GM12865 (cell line): ENCODE results near the gene ANKIB1.

Experiments
- DNase-seq: peaks from one replicate; pipeline ENCODE4 v3.0.0; 2010; ENCODE audit warnings: low read depth
- H3K4me3 ChIP-seq: 2 replicates; pipeline ENCODE4 v1.5.1; 2011; ENCODE audit warnings: mild to moderate bottlenecking, low read depth, low read length, control low read depth
- TF ChIP-seq, protein P1 (sequence below): IDR thresholded peaks from 2 replicates; pipeline ENCODE4 v1.5.1; 2011; ENCODE audit warnings: low read length, control low read depth, low read depth, inconsistent platforms; ENCODE audit not compliant: insufficient read depth; ENCODE audit errors: missing control alignments

The ANKIB1 gene

DNA sequence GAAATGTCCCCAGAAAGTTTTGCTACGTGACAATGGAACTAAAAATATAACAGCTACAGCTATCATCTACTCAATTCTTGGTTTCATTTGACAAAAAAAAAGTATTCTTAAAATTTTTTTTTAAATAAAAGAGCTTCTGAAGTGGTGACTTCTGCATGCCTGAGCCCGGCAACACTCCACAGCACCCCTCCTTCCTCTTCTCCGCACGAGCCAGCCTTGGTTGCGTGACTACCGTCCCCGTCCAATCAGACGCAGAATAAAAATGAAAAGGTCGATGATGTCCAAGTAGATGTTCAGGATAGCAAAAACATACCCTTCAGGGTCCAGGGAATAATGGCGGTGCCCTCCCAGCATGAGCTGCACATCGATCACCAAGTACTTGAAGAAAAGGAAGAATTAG is 167.0 kb downstream of the ANKIB1 start:
- TF ChIP-seq, protein P1, sequence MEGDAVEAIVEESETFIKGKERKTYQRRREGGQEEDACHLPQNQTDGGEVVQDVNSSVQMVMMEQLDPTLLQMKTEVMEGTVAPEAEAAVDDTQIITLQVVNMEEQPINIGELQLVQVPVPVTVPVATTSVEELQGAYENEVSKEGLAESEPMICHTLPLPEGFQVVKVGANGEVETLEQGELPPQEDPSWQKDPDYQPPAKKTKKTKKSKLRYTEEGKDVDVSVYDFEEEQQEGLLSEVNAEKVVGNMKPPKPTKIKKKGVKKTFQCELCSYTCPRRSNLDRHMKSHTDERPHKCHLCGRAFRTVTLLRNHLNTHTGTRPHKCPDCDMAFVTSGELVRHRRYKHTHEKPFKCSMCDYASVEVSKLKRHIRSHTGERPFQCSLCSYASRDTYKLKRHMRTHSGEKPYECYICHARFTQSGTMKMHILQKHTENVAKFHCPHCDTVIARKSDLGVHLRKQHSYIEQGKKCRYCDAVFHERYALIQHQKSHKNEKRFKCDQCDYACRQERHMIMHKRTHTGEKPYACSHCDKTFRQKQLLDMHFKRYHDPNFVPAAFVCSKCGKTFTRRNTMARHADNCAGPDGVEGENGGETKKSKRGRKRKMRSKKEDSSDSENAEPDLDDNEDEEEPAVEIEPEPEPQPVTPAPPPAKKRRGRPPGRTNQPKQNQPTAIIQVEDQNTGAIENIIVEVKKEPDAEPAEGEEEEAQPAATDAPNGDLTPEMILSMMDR = no peak

DNA sequence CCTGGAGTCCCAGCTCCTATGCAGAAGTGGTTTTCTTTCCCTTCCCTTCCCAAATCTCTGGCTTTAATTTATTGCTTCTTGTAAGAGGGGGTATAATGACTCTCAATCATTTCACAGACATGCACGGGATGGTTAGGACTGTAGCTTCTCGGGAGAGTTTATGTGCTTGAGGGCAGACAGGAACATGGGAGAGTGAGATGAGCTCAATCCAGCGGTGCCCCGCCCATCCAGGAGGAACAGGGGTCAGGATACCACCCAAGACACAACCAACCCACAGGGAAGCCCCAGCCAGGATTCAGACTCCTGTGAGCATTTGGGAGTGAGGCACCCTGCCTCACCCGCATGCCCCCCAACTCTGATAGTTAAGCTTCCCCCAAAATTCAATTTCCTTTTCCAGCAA is 167.8 kb downstream of the ANKIB1 start:
- no peak for DNase-seq
- TF ChIP-seq, protein P1 = no peak

More for the DNA sequence above, 167.0 kb downstream of the ANKIB1 start:
- no peak overlapping the region for H3K4me3 ChIP-seq
- no peak for DNase-seq

DNA sequence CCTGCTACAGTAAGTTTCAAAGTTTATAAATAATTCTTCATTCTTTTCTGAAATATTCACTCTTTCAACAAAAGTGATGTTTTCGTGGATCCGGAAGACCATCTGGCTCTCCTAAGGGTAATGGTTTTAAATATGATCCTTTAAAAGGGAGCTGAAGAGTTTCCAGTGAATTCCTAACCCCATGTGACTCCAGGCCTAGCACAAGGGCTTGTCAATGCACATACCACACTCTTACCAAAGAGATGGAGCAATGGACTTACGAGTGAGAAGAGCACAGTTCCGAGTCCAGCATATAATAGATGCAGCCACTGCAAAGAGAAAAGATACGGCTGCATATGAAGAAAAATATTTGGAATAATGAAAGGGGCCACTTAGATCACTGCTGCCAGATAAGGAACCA is 169.5 kb downstream of the ANKIB1 start:
- H3K4me3 ChIP-seq = no peak overlapping the region
- TF ChIP-seq, protein P1 = no peak
- DNase-seq = no peak

More for the DNA sequence above, 167.8 kb downstream of the ANKIB1 start:
- no peak overlapping the region for H3K4me3 ChIP-seq

DNA sequence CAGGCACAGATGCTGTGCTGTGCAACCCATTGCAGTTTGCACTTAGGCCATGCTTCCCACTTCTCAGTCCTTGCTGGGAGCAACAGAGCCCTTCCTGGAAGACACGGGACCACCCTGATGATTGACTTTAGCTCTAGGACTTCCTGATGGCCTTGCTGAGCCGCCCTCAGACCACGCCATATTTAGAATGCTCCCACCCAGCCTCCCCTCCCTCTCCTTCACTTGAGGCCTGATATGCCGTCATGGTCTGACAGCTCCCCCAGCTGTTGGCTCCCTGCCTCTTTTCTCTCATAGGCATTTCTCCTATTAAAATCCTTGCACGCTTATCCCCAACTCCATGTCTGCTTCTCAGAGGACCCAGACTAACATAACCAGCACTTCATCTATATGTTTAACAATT is 172.1 kb downstream of the ANKIB1 start:
- no peak overlapping the region for H3K4me3 ChIP-seq
- TF ChIP-seq, protein P1 = no peak
- DNase-seq = no peak

DNA sequence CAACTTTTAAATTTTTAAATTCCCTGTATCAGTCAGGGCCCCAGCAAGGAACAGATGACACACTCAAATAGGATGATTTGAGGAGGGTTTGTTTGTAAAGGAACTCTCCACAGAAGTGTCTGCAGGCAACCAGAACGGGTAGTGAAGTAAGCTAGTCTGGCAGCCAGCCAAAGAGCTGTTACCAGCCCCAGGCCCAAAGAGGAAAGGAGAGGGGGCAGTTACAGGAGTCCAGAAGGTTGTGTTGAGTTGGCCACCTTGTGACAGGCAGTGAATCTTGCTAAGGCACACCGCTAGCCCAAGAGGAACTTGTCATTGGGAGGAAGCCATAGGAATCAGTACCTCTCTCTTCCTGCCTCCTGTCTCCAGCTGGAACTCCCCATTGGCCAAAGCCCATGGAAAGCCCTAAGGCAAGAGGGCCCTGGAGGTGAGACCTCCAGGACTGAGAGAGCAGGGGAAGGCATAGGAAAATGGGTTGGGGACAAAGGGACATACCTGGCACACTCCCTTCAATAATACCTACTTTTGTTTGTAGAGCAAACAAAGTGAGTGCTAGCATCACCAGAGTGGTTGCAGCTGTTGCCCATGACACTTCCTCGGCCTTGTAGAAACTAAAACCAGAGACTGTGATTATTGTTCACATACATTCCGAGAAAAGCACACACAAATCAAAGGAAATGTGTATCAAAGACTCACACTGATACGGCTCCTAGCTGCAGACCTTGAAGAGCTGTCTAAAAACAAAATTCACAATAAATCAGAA is 176.1 kb downstream of the ANKIB1 start:
- TF ChIP-seq, protein P1 = no peak
- no peak overlapping the region for H3K4me3 ChIP-seq
- DNase-seq = peak; percentile 65

DNA sequence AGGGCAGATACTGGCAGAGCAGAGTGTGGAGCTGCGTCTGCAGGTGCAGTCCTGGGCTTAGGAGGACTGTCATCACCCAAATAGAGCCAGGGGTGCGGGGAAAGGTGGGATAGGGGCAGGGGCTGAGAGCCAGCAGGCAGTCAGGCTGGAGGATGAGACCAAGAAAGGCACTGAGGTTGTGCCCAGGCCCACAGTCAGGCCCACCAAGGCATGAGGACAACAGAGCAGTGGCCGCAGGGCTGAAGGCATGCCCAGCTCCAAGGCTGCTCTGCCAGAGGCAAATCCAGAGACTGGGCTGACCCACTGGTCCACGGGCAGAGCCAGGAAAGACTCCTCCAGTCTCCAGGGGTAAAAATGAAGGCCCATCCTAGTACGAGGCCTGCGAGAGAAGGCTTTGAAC is 177.2 kb downstream of the ANKIB1 start:
- DNase-seq = no peak
- TF ChIP-seq, protein P1 = no peak
- H3K4me3 ChIP-seq = no peak overlapping the region

DNA sequence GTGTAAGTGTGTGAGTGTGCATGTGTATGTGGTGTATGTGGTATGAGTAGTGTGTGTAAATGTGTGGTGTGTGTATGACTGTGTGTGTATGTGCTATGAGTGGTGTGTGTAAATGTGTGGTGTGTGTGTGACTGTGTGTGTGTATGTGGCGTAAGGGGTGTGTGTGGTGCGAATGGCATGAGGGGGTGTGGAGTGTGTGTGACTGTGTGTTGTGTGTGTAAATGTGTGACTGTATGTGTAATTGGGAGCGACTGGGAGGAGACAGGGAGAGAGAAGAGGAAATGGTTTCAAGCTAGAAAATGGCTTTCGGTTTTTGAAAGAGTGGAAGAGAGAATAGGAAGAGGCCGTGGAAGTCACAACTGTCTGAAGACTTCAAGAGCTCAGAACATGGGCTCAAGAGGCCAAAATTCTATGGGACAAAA is 177.9 kb downstream of the ANKIB1 start:
- TF ChIP-seq, protein P1 = no peak
- no peak overlapping the region for H3K4me3 ChIP-seq
- no peak for DNase-seq
